Tongue (tissue), 2 donors: ENCODE measurements around the gene BANP. TPM values are rescaled to one million over a fixed set of nuclear protein-coding genes. Genes with fewer than 3 reads are reported as not detected.
"Not testable (repeated sequence)": the region's sequence is repeated elsewhere in the genome, so short reads cannot be mapped to it uniquely, and the experiment has no call there.

Experiments
- DNase-seq: peaks from one replicate; pipeline ENCODE4 v3.0.0-alpha.2; 2015
- total RNA-seq: library from RNA; depleted of rRNA; stranded (reverse); fragments of >200 nt; gene quantifications from one replicate; pipeline ENCODE4 v1.2.3, GENCODE V29; 2014

The BANP gene
- total RNA-seq, 1 donor from 2014 or later = 35.2 TPM

GRCh38 chr16:88088611-88089010, 137.4 kb downstream of the BANP start:
- DNase-seq = not testable (repeated sequence)

- not testable (repeated sequence) for DNase-seq
Observed at GRCh38 chr16:88089071-88089470, 137.8 kb downstream of the BANP start.

- not testable (repeated sequence) for DNase-seq
Observed at GRCh38 chr16:88089632-88090376, 138.6 kb downstream of the BANP start.

- not testable (repeated sequence) for DNase-seq
Observed at GRCh38 chr16:88090377-88091175, 139.3 kb downstream of the BANP start.

GRCh38 chr16:88091221-88091971, 140.2 kb downstream of the BANP start:
- DNase-seq = peak; percentile 46

- not testable (repeated sequence) for DNase-seq
Observed at GRCh38 chr16:88091972-88092302, 140.7 kb downstream of the BANP start.

DNA sequence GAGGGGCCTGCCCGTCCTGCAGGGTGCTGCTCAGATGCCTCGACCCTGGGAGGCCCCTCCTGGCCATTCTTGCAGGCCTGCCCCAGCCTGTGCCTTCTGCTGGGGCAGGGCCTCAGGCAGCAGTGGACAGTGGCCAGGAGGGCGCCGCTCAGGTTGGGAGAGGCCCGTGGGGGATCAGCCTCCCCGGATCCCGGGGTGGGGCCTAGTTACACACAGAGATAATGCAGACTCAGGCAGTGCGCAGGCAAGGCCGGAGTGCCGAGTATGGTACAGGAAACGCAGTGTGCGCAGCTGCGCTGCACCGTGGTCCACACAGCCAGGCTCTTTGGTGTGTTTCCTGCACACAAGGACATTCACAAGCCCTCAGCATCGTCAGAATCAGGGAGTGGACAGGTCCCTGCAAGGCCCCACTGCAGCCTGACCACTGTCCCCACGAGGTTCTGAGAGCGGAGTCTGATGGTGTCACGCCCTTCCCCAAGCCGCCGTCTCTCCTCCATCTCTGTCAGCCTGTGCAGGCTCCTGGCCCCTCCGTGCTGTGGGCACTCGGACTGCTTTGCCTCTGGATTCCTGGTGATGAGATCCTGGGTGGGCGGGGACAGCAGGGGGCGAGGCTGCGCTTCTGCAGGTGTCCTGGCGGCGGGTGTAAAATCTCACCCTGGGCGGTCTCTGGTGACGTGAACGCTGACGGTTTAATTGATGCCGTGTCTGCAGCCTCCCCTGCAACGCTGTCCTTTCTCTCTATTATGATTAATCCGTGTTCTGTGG, 141.7 kb downstream of the BANP start:
- not testable (repeated sequence) for DNase-seq

- DNase-seq = not testable (repeated sequence)
Observed at GRCh38 chr16:88093556-88094252, 142.5 kb downstream of the BANP start.

- not testable (repeated sequence) for DNase-seq
Observed at GRCh38 chr16:88094253-88094575, 143.0 kb downstream of the BANP start.

- not testable (repeated sequence) for DNase-seq
Observed at GRCh38 chr16:88094900-88095299, 143.7 kb downstream of the BANP start.

DNA sequence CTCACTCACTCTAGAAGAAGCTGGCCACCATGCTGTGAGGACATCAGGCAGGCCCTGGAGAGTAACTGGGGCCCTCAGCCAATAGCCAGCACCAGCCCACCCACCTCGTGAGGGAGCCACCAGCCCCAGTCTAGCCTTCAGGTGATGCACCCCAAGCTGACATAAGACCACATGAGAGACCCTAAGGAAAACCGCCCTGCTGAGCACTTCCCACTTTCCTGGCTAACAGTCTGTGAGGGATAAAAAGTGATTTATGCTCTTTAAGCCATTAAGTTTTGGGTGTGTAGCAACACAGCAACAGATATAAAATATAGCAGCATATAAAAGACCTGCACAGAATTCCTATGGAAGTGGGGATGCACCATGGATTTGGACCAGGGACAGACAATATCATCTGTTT, 145.4 kb downstream of the BANP start:
- DNase-seq = not testable (repeated sequence)

DNA sequence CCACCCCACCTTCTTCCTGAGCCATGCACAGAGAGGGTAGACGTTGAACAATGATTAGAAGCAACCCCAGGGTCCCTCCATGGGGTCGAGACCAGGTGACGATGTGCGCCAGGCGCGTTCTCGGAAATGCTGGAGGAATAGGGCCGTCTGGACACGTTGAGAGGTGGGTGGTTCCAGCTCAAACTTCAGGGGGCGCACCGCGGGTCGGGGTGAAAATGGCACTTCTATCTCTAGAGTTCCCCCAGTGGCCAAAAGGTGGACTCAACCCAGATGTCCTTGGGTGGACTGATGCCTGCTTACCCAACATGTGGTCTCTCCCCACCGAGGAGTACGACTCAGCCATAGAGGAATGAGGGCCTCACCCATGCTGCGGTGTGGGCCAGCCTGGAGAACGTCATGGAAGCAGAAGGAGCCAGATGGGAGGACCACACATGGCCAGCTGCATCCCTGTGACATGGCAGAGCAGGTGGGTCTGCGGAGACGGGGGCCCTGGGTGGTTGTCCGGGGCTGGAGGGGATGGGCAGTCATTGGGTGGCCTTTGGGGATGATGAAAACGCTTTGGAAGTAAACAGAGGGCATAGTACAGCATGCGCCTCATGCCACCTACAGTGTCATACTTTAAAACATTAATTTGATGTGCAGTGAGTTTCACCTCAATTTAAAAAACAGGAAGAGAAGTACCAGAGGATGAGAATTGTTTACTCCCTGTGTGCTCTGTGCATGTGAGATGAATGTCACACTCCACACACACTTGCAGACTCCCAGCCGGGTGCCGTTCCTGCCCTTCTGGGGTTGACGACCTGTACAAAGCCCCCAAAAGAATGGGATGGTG, 147.7 kb downstream of the BANP start:
- peak; percentile 55 for DNase-seq

DNA sequence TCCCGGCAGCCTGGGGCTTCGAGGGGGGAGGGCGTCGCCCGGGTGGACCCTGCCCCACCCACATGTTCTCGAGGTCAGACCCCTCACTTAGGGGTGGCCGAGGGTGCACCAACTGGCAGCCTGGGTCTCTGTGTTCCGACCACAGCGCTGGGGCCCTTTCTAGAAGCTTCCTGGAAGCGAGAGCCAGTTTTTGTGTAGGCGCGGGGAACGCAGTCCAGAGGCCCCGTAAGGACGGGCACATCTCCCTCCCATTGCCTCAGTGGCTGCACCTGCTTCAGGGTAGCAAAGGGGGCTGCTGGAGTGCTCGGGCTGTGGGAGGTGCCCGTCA, 148.3 kb downstream of the BANP start:
- no peak for DNase-seq

GRCh38 chr16:88099956-88100355, 148.7 kb downstream of the BANP start:
- DNase-seq = not testable (repeated sequence)

GRCh38 chr16:88100801-88101622, 149.8 kb downstream of the BANP start:
- DNase-seq = peak; percentile 58

DNA sequence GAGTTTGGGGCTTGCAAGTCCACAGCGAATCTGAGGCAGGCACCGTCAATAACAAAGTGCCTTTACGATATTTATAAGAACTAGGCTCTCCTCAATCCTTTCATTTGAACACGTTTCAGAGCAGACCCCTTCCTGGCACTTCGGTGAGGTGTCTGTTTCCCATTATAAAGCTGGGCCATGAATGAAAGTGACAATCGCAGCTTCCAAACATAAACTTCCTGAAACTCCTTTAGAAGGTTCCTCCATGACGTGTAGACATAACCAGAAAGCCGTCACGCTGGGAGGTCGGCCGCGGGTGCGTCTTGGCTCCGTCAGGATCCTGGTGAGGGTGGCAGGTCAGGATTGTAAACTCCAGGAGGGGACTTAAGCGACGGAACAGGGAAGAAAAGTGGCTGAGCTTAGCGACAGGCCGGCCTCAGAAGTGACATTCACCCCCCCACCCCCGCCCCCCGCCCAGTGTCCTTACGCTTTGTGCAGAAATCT, 150.4 kb downstream of the BANP start:
- not testable (repeated sequence) for DNase-seq

GRCh38 chr16:88102597-88102996, 151.4 kb downstream of the BANP start:
- DNase-seq = no peak

- no peak for DNase-seq
Observed at GRCh38 chr16:88103011-88103410, 151.8 kb downstream of the BANP start.

DNA sequence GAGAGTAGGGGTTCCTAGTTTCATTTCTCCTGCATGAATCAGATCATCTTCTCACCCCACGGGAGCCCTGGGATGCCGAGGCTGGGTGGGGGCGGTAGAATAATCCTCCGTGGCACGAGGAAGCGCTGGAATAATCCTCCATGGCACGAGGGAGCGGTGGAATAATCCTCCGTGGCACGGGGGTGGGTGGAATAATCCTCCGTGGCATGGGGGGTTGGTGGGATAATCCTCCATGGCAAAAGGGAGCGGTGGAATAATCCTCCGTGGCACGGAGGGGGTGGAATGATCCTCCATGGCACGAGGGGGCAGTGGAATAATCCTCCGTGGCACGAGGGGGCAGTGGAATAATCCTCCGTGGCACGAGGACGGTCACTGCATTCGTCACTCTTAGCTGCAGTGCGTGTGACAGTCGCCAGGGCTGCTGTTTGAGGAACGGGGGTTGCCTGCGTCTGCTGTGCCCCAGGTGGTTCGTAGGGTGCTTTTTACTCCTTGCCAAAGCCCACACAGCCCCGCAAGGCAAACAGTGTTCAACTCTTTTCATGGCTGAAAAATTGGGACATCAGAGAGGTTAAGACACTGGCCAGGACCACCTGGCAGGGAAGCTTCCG, 152.5 kb downstream of the BANP start:
- no peak for DNase-seq
